NCI-H146 treated with DMSO at 0.1 percent for 48 hours (cell line): Measurements from ENCODE around the gene GDF3.
"Not testable (repeated sequence)": the region's sequence is repeated elsewhere in the genome, so short reads cannot be mapped to it uniquely, and the experiment has no call there.

ENCODE experiments used
- DNase-seq: peaks from one replicate; lab custom pipeline; 2025; ENCODE audit not compliant: unreplicated experiment; lab: John Stamatoyannopoulos, UW

Gene GDF3

DNA sequence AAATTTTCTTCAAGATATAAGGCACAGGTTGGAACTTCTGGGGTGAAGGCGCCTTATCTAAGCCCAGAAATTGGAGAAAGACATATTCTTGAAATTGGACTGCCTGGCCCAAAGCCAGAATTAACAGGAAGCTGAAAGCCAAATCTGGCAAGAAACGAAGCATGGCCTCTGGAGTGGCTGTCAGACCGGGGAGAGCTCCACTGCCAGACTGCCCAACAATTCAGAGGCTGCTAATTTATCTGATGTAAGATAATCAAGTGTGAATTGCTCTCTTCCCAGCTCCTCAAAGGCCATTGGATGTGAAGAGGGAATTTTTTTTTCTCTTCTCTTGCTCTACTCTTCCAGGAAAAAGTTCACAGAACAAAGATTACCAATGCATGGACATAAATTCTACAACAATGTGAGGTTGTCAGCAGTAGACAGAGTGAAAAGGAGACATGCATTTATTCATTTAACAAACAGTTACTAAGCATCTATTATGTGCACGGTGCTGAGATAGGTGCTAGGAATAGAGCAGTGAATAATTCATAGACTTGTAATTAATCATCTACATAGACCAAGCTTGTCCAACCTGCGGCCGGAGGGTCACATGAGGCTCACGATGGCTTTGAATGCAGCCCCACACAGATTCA lies at the start of gene GDF3:
GDF3 (minus strand) TSS at position 210 of the 632 bp plus-strand sequence; CDS start at position 163, 47 bp downstream.
- DNase-seq: no peak

DNA sequence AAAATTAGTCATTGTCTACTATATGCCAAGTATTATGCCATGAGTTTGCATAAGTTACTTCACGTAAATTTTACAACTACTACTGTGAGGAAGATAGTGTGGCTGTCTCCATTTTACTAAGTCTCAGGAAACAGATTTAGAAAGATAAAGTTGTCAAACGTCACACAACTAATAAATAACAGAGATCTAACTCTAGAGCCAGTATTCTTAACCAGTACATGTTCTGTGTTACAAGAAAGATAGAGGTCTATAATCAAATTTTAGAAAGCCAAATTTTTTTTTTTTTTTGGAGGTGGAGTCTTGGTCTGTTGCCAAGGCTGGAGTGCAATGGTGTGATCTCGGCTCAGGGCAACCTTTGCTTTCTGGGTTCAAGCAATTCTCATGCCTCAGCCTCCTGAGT lies 37.4 kb upstream of the GDF3 start:
- DNase-seq: no peak

DNA sequence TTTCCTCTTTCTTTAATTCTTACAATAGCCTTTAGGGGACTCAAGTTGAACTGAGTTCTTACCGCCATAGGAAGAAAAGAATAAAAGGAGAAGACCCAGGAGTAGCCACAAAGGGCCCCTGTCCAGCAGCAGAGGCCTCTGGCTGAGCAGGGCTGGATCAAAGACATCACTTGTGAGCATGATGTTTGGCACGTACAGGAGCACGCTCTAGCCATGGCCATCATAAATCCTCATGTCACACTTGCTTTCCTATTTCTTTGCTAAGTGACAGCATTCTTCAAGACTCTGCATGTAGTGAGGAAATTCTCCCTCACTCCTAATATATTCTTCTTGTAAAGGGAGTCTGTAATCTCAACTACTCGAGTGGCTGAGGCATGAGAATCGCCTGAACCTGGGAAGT lies 35.9 kb upstream of the GDF3 start:
- DNase-seq: no peak

DNA sequence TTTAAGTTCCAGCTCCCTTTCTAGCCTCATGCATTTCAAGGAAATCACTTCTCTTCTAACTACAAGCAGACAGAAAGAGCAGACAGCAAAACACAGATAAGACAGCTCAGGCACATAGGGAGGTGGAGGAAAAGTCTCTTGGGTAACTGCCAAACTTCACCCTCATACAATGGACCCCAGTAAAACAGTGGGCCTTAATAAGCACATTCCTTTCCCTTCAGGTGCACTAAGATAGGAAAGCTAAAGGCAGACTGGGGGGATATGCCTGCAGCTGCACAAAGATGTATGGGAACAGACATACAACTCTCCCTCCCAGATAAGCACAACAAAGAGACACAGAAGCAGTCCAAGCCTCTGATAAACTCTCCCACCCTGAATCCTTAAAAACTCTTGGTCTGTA lies 35.4 kb upstream of the GDF3 start:
- not testable (repeated sequence) for DNase-seq

DNA sequence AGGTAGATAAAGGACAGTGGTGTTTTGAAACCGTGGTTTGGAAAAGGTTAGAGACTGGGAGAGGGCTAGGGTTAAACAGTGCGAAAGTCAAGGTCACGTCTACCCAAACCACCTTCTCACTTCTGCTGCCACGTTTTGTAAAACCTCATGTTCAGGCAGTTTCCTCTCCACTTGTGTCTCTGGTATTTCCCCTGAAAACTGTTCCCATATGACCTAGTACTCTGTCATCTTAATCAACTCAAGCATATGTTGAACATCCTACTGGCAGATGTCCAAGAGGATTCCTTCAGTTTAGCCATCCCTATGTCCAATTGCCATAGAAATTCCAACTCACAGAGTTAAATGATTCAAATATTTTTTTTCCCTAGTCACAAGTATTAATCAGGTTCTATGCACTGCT lies 34.2 kb upstream of the GDF3 start:
- no peak for DNase-seq

DNA sequence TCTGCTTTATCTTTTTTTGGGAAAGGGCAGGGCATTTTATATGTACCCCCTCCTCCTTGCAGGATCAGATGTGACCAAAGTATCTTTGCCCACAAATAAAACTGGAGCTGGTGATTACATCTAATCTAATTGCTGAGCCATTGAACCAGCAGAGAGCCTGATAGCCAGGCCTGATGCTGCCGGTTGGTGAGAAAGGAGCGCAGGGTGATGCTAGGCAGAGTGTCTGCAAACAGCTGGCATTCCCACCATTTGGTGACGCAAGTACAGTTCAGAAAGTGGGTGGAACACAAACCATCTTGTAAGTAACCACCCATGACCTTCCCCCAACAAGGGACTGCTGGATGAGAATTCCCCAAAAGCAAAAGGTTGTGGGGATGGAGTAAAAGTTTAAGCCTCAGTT lies 28.4 kb upstream of the GDF3 start:
- no peak for DNase-seq

DNA sequence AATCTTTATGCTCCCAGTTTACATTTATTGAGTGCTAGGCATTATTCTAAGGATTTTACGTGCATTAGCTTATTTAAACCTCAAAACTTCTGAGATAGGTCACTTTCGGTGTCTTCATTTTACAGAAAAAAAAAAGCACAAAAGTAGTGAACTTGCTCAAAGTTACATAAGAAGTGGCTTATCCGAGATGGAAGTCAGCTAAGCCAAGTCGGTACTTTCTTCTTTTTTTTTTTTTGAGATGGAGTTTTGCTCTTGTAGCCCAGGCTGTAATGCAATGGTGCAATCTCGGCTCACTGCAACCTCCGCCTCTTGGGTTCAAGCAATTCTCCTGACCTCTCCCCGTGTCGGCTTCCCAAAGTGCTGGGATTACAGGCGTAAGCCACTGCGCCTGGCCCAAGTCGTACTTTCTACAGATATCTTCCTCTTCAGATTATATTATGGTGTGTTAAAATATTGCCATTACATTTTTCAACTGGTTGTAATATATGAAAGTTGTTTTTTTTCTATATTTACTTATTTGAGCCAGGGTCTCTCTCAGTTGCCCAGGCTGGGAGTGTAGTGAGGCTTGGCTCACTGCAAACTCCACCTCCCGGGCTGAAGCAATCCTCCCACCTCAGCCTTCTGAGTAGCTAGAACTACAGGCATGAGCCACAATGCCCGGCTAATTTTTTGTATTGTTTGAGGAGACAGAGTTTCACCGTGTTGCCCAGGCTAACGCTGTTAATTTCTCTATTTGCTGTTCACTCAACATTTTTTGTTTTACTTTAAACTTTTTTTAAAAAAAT lies 24.6 kb upstream of the GDF3 start:
- DNase-seq: no peak

DNA sequence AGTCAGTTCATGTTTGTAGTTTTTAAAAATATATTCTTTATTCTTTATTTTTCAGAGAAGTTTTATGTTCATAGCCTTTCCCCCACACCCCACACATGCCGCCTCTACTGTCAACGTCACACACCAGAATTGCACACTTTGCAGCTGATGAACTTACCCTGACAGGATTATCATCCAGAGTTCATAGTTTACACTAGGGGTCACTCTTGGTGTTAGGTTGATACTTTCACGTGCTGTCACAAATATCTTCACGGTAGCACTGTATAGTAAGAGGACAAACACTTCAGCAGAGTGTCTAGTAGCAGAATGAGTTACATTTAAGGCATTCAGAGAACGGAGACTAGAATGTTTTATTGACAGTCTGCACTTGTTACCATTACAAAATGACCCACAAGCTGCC lies 20.8 kb upstream of the GDF3 start:
- DNase-seq: no peak

DNA sequence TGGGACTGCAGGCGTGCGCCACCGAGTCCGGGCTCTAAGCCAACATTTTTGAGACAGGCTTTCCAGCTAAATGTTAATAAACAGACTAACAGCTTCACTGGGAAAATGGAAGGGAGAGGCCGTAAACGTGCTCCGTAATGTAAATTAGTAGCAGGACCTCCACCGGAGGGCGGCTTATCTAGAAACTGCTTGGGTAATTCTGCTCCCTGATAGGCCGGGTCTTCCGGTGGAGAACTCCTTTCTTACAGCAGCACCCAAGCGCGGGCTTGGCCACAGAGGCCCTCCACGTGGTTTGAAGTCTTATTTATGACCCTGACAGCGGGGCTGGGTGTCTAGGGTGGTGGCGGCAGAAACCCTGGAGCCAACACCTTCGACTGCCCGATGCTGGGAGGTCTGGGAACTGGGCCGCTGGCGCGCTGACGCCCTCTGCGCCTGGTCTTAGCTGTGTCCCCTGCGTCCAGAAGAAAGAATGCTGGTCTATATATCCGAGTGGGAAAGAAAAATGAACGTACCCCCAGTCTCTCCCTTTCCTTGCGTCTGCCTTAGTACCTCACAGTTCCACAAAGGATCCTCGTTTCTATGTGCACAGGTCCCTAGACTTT lies 17.4 kb upstream of the GDF3 start:
- DNase-seq: no peak

DNA sequence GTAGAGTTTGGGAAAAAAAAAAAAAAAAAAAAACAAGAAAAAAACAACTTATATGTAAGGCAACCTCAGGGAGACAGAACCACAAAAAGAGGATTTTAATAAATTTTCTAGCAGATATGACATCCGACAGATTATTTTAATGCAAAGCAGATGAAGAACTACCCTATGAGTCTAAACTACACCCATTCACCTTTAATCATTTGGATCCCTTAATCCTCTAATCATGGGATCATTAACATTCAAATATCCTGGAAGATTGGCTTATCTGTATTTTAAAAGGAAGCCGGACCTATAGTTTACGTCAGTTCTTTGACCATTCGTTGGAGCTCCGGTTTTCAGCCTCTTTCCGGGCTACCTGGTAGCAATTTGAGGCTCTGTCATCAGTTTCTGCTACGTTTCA lies 15.6 kb upstream of the GDF3 start, which contains the start of gene DPPA3:
DPPA3 (plus strand) TSS at position 301 of the 400 bp plus-strand sequence. CDS start 138 bp downstream, outside the sequence.
- no peak for DNase-seq

DNA sequence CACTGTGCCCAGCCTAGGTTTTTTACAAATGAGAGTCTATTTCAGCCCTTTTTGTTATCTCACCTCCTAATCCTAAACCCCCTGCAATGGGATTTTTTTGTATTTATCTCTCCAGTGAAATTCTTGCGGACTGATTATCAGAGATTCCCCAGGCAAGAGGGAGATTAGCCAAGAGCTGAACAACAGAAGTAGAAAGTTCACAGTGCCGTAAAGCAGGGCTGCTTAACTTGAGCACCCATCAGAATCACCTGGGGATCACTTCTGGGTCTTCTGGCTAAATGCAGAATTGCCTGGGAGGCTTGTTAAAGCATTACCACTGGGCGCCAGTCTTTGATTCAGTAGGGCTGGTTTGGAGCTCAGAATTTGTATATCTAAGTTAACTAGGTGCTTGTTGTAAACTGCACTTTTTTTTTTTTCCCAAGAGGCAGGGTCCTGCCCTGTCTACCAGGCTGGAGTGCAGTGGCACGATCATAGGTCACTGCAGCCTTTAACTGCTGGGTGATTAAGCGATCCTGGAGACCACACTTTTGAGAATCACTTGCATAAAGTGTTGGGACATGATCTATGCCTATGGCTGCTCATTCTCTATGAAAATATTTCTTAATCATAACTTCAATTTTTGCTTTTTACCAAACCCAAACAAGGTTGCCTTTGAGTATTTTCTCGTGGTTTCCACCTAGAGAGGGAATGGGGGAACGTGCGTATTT lies 14.5 kb upstream of the GDF3 start:
- no peak for DNase-seq

DNA sequence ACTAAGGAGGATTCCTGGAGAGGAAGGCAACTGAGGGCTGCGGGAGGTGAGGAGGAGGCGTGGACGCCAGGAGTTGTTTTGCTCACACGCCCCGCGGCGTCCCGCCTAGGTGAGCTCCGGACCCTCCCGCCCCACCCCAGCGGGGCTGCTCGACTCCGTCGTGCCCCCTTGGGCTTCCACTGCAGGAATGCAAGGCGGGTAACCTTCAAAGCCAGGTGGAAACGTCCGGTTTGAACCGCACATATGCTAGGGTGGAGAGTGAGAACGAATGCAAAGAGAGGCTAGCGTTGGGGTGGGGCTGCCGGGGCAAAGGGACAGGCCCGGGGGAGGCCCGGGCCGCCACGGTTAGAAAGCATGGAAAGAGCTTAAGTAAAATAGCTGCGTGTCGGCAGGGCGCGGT lies 10.3 kb upstream of the GDF3 start:
- DNase-seq: no peak

DNA sequence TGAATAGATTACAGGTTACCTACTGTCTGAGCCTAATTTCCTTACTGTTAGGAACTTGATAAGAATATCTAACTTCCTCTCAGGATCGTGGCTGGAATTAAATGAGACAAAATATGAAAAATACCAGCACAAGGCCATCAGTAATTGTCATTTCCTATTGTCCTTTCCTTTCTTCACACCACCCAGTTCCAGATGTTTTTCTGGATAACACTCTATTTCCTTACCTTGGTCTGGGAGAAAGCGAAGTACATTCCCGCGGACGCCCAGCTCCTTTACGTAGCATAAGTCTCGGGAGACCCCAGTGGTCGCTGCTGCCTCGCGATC lies 376 bp downstream of the GDF3 start:
- no peak for DNase-seq

DNA sequence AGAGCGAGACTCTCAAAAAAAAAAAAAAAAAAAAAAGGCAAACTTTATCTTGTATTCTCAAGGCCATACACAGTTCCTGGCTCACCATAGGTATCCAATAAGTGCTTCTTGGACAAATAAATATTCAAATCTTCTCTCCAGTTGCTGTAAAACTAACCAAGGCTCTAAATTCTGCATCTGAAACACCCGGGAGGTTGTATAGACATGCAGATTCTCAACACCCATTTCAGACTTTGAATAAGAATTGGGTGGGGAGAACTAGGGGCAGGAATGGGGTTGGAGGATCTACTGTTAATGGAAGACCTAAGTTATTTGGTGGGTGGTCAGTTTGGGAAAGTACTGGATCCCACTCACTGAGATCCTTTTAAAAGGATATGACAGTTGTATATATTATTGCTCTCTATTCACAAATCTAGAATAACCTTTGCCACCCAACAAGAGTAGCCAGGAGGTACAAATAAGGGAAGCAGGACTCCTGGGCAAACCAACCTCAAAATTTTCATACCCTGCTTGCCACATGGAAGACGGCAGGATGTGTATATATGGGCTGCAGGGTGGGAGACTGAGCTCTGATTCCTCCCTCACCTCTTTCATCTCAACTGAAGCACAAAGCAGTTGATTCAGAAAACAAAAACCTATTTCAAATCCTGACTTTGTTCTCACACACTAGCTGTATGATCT lies 879 bp downstream of the GDF3 start:
- DNase-seq: no peak

DNA sequence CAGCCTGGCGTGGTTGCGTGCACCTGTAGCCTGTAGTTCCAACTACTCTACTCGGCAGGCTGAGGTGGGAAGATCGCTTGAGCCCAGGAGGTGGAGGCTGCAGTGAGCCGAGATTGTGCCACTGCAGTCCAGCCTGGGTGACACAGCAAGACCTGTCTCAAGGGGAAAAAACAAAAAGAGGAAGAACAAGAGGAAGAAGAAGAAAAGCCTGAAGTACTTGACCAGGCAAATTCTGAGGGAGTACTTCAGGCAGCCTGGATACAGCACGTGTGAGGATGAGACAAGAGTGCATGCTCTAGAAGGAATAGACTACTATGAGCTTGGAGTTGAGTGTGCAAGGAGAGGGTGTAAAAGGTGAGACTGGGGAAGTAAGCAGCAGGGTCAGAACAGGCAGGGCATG lies 1.8 kb downstream of the GDF3 start:
- no peak for DNase-seq

DNA sequence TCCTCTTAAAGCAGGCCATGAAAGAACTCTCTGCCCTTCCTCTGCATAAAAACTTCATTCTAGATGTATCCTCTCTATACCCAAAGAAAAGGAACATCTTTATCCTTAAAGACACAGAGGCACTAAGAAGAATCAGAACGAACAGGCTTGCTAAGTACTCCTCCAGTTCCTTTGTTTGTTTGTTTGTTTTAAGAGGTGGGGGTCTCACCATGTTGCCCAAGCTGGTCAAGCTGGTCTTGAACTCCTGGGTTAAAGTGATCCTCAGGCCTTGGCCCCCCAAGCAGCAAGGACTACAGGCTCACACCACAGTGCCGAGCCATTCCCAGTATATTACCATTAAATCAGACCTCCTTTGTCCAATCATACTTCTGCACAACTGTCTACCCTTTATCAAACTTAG lies 14.0 kb downstream of the GDF3 start:
- DNase-seq: no peak

DNA sequence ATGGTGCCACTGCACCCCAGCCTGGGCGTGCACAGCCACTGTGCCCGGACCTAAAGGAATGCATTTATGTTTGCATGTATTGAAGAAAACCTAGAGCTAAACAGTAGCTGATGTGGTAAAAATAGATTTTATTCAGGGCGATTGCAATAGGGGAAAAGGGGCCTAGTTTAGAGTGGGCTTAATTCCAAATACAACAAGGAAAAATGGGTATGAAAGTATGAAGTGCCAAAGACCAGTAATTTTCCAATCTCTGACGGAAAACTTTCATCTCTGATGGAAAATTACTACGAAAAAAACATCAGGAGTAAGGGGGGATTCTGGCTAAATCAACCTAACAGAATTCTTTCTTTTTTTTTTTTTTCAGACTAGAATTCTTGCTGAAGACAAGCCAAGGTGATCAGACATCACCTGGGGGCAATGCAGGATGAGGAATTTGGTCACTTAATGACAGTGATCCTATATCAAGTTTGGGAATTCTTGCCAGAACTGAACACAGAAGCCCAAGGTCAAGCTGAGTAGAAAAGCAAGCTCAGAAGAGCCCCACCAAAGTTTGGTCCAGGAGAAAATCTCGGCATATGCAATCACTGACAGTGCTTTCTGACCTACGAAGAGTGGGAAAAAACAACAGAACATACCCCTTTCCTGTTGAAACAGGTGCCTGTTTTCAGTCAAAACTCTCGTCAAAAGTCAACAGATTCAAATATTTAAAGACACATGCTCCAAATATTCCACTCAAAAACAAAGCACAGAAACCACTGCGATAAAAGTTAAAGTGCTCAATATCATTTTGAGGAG lies 16.1 kb downstream of the GDF3 start:
- no peak for DNase-seq

DNA sequence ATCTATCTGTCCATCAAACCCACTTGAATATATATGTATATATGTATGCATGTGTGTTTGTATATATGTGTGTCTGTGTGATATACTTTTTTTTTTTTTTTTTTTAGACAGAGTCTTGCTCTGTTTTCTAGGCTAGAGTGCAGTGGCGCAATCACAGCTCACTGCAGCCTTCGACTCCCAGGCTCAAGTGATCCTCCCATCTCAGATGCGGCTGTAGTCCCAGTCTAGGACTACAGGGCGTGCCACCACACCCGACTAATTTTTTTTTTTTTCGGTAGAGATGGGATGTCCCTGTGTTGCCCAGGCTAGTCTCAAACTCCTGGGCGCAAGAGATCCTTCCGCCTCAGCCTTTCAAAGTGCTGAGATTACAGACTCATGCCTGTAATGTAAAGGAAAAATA lies 16.8 kb downstream of the GDF3 start:
- DNase-seq: no peak

DNA sequence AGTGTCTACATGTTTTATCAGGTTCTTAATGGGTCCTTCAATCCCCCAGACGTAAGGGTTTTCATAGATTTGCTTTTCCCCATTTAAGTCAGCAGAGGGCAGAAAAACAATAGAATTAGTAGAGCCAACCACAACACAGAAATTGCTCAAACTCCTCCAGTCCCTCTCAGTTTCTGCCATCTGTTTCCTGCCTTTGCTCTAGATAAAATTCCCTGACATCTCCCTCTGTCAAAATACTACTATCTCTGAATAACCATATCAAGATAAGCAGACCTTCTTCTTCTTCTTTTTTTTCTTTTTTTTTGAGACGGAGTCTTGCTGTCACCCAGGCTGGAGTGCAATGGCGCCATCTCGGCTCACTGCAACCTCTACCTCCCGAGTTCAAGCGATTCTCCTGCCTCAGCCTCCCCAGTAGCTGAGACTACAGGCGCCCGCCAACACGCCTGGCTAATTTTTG lies 18.1 kb downstream of the GDF3 start:
- DNase-seq: not testable (repeated sequence)

DNA sequence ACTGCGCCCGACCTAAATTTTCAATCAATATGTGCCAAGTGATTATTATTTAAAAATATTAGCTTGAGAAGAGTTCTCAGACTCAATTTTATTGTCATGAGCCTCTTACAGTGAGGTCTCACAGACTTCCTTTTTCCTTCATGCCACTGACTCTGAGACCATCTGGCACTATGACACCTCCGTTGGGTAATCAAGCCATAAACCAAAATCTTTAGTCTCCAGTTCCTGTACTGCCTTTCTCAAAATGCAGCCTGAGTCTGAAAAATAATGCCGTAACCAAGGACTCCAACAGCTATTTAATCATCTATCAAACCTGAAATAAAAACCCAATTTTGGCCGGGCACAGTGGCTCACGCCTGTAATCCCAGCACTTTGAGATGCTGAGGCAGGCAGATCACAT lies 20.1 kb downstream of the GDF3 start:
- not testable (repeated sequence) for DNase-seq
